HL-60 (cell line): ENCODE results near the gene ANKS1A.

Experiments used
- DNase-seq, 2 experiments: peaks; one replicate each; pipeline ENCODE4 v3.0.0-alpha.2; 2010 to 2020; ENCODE audit warnings: low read depth in 1 of 2, low spot score in 1 of 2
- H3K27ac ChIP-seq: fragments of 250-450 bp; sonication (Bioruptor Pico); replicated peaks from 2 replicates; pipeline ENCODE4 v1.5.1; 2020; ENCODE audit warnings: mild to moderate bottlenecking, moderate library complexity
- H3K27me3 ChIP-seq: fragments of 250-450 bp; sonication (Bioruptor Pico); 2 replicates; pipeline ENCODE4 v1.5.1; 2021; ENCODE audit warnings: mild to moderate bottlenecking, moderate library complexity; ENCODE audit not compliant: insufficient read depth, poor library complexity, severe bottlenecking
- H3K4me3 ChIP-seq: replicated peaks from 2 replicates; pipeline ENCODE4 v1.5.1; 2011; ENCODE audit warnings: mild to moderate bottlenecking, control low read depth, low read length; ENCODE audit not compliant: insufficient read depth
- GABPA ChIP-seq: IDR thresholded peaks from 2 replicates; pipeline ENCODE4 v1.6.1; 2012; ENCODE audit warnings: low read depth
- POLR2AphosphoS5 ChIP-seq: IDR thresholded peaks from 2 replicates; pipeline ENCODE4 v1.6.1; 2012; ENCODE audit warnings: low read depth
- SPI1 ChIP-seq: IDR thresholded peaks from 2 replicates; pipeline ENCODE4 v1.6.1; 2012; ENCODE audit warnings: low read depth, mild to moderate bottlenecking, borderline replicate concordance
- TF ChIP-seq, protein P1 (sequence below): IDR thresholded peaks from one replicate; pipeline ENCODE4 v1.5.1; 2011; ENCODE audit warnings: low read length, control low read depth, inconsistent platforms; ENCODE audit not compliant: insufficient read depth
- TF ChIP-seq, protein P2 (sequence below): IDR thresholded peaks from 2 replicates; pipeline ENCODE4 v1.6.1; 2012; ENCODE audit warnings: low read depth; ENCODE audit not compliant: insufficient replicate concordance

Gene ANKS1A

DNA sequence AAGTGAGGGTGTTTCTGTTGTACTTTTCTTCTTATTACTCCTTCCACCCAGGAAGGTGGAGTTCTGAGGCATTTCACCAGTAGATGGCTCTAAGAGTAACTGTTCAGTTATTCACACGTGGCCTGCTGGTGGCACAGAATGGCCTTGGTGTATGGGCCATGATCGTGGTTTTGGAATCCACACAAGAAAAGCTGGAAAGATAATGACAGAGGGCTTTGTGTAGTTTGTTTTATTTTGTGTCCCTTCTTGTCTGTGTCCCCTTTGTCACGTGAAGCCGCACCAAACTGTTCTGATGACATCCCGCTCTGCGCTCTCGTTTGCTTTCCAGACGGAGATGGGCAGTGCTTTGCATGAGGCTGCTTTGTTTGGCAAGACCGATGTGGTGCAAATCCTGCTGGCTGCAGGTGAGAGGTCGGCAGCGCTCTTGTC lies 93.4 kb downstream of the ANKS1A start:
- DNase-seq, result peak; percentile 2 to 41
- Histone ChIP-seq H3K27ac (no peak overlapping the region), H3K27me3 (no peaks in the 10 kb centered on the region), H3K4me3 (no peak overlapping the region)
- TF ChIP-seq, protein P1, sequence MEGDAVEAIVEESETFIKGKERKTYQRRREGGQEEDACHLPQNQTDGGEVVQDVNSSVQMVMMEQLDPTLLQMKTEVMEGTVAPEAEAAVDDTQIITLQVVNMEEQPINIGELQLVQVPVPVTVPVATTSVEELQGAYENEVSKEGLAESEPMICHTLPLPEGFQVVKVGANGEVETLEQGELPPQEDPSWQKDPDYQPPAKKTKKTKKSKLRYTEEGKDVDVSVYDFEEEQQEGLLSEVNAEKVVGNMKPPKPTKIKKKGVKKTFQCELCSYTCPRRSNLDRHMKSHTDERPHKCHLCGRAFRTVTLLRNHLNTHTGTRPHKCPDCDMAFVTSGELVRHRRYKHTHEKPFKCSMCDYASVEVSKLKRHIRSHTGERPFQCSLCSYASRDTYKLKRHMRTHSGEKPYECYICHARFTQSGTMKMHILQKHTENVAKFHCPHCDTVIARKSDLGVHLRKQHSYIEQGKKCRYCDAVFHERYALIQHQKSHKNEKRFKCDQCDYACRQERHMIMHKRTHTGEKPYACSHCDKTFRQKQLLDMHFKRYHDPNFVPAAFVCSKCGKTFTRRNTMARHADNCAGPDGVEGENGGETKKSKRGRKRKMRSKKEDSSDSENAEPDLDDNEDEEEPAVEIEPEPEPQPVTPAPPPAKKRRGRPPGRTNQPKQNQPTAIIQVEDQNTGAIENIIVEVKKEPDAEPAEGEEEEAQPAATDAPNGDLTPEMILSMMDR, result peak; percentile 7
- TF ChIP-seq GABPA, result no peak

DNA sequence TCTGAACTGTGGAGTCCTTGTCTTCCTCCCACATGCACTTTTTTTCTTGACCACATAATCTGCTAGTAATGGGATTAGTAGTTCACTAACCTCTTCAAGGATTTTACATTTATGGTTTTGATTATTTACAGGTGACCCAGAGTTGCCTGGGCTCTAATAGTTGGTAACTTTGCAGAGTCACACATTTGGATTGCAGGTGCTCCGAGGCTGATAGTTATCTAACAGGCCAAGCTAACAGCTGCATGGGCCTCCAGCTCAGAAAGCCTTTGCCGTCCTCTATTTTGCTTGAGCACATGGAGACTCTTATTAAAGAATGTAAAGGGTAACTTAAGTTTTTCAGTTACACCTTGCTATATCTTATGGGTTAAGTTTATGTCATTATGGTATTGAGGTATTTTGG lies 95.4 kb downstream of the ANKS1A start:
- no peaks in the 10 kb centered on the region for H3K27me3 ChIP-seq
- H3K4me3 ChIP-seq, result no peak overlapping the region
- TF ChIP-seq, protein P2, sequence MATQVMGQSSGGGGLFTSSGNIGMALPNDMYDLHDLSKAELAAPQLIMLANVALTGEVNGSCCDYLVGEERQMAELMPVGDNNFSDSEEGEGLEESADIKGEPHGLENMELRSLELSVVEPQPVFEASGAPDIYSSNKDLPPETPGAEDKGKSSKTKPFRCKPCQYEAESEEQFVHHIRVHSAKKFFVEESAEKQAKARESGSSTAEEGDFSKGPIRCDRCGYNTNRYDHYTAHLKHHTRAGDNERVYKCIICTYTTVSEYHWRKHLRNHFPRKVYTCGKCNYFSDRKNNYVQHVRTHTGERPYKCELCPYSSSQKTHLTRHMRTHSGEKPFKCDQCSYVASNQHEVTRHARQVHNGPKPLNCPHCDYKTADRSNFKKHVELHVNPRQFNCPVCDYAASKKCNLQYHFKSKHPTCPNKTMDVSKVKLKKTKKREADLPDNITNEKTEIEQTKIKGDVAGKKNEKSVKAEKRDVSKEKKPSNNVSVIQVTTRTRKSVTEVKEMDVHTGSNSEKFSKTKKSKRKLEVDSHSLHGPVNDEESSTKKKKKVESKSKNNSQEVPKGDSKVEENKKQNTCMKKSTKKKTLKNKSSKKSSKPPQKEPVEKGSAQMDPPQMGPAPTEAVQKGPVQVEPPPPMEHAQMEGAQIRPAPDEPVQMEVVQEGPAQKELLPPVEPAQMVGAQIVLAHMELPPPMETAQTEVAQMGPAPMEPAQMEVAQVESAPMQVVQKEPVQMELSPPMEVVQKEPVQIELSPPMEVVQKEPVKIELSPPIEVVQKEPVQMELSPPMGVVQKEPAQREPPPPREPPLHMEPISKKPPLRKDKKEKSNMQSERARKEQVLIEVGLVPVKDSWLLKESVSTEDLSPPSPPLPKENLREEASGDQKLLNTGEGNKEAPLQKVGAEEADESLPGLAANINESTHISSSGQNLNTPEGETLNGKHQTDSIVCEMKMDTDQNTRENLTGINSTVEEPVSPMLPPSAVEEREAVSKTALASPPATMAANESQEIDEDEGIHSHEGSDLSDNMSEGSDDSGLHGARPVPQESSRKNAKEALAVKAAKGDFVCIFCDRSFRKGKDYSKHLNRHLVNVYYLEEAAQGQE, result no peak
- TF ChIP-seq POLR2AphosphoS5, result no peak
- TF ChIP-seq GABPA, result no peak
- TF ChIP-seq SPI1, result no peak
- TF ChIP-seq, protein P1, result no peak
- no peak for DNase-seq
- H3K27ac ChIP-seq, result no peak overlapping the region

DNA sequence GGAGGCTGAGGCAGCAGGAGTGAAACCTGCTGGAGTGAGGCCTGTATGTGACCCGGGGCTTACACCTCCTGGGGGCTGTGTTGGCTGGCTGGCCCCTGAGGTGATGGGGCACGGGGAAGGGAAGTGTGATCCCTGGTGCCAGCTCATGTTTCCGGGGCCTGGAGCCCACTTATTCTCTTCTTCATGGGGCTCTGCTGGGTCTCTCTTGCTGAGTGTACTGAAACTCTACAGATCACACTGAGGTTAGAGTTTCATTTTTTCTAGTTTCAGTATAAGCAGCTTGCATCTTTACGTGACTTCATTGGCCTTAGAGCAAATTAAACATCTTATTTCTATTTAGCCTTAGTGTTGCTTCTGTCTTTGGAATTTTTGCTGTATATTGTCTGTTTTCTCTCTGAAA lies 96.2 kb downstream of the ANKS1A start:
- Histone ChIP-seq H3K4me3 (no peak overlapping the region), H3K27ac (no peak overlapping the region), H3K27me3 (no peaks in the 10 kb centered on the region)
- TF ChIP-seq, protein P2, result no peak
- TF ChIP-seq SPI1 (no peak), GABPA (no peak), POLR2AphosphoS5 (no peak)
- TF ChIP-seq, protein P1, result no peak
- DNase-seq, result no peak

DNA sequence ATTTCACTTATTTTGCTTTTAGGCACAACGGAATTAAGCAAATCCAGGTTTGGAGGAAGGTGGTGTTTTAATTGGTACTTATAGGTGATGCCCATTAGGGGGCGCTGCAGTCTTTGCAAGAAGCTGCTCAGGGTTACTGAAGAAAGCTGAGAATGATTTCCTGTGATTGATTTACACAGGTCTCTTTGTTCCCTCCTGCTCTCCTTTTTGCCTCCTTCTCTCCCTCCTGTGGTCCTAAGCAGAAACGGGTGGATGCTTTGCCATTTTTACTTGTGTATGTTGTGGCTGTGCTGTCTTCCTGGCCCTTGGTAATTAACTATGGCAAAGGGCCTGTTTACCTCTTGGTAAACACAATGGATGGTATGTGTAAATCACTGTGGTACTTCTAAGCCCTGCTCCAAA lies 97.8 kb downstream of the ANKS1A start:
- Histone ChIP-seq H3K4me3 (no peak overlapping the region), H3K27ac (no peak overlapping the region)
- DNase-seq, result peak; percentile 47 to 68

More for the DNA sequence above, 97.8 kb downstream of the ANKS1A start:
- no peaks in the 10 kb centered on the region for H3K27me3 ChIP-seq
- TF ChIP-seq, protein P1, result peak; percentile 50
- TF ChIP-seq, protein P2, result no peak
